MM.1S (cell line): ENCODE results near the gene MRPL17.

ENCODE experiments used
- DNase-seq: peaks from one replicate; pipeline ENCODE4 v3.0.0-alpha.2; 2015
- H2AFZ ChIP-seq: fragments of 300-600 bp; sonication (generic); 2 replicates; pipeline ENCODE4 v1.6.0; 2016; ENCODE audit warnings: antibody characterized with exemption, low read length
- H3F3A ChIP-seq: fragments of 300-600 bp; sonication (generic); 2 replicates; pipeline ENCODE4 v1.6.1; 2016; ENCODE audit warnings: mild to moderate bottlenecking, antibody characterized with exemption, low read length, moderate library complexity, mixed read lengths; ENCODE audit not compliant: insufficient read depth
- H3K27ac ChIP-seq: fragments of 300-600 bp; sonication (generic); 2 replicates; pipeline ENCODE4 v1.5.1; 2016; ENCODE audit warnings: mild to moderate bottlenecking, low read length
- H3K27me3 ChIP-seq: fragments of 300-600 bp; sonication (generic); replicated peaks from 2 replicates; pipeline ENCODE4 v1.6.0; 2016; ENCODE audit warnings: low read length; ENCODE audit not compliant: insufficient read depth
- H3K36me3 ChIP-seq: fragments of 300-600 bp; sonication (generic); replicated peaks from 2 replicates; pipeline ENCODE4 v1.6.1; 2016; ENCODE audit warnings: mild to moderate bottlenecking, low read length, mixed read lengths; ENCODE audit not compliant: insufficient read depth
- H3K4me1 ChIP-seq: fragments of 300-600 bp; sonication (generic); 2 replicates; pipeline ENCODE4 v1.6.1; 2016; ENCODE audit warnings: low read length, mixed read lengths
- H3K4me2 ChIP-seq: fragments of 300-600 bp; sonication (generic); 2 replicates; pipeline ENCODE4 v1.6.0; 2016; ENCODE audit warnings: low read depth, low read length
- H3K4me3 ChIP-seq: fragments of 300-600 bp; sonication (generic); 2 replicates; pipeline ENCODE4 v1.5.1; 2016; ENCODE audit warnings: low read length, mixed read lengths
- H3K79me2 ChIP-seq: fragments of 300-600 bp; sonication (generic); 2 replicates; pipeline ENCODE4 v1.6.1; 2016; ENCODE audit warnings: mixed run types, low read length, mixed read lengths
- H3K9ac ChIP-seq: fragments of 300-600 bp; sonication (generic); 2 replicates; pipeline ENCODE4 v1.6.1; 2016; ENCODE audit warnings: low read length, mixed read lengths
- H3K9me2 ChIP-seq: fragments of 300-600 bp; sonication (generic); replicated peaks from 2 replicates; pipeline ENCODE4 v1.6.1; 2016; ENCODE audit warnings: mild to moderate bottlenecking, low read length, mixed read lengths; ENCODE audit not compliant: insufficient read depth
- H3K9me3 ChIP-seq: fragments of 300-600 bp; sonication (generic); replicated peaks from 2 replicates; pipeline ENCODE4 v1.6.1; 2016; ENCODE audit warnings: mild to moderate bottlenecking, low read length, mixed read lengths; ENCODE audit not compliant: insufficient read depth
- H4K20me1 ChIP-seq: fragments of 300-600 bp; sonication (generic); 2 replicates; pipeline ENCODE4 v1.6.1; 2016; ENCODE audit warnings: mild to moderate bottlenecking, low read length, moderate library complexity, mixed read lengths; ENCODE audit not compliant: insufficient read depth
- EZH2 ChIP-seq: fragments of 300-600 bp; sonication (generic); optimal IDR thresholded peaks from 2 replicates; pipeline ENCODE3; 2017; ENCODE audit warnings: low read depth, mild to moderate bottlenecking, antibody characterized with exemption, low read length, mixed read lengths
- EZH2phosphoT487 ChIP-seq: fragments of 300-600 bp; sonication (generic); IDR thresholded peaks from 2 replicates; pipeline ENCODE4 v1.6.1; 2018; ENCODE audit warnings: antibody characterized with exemption, low read length
- TF ChIP-seq, protein P1 (sequence below): fragments of 300-600 bp; sonication (generic); IDR thresholded peaks from 2 replicates; pipeline ENCODE4 v1.5.1; 2016; ENCODE audit warnings: antibody characterized with exemption, low read length, mixed read lengths

Gene MRPL17

DNA sequence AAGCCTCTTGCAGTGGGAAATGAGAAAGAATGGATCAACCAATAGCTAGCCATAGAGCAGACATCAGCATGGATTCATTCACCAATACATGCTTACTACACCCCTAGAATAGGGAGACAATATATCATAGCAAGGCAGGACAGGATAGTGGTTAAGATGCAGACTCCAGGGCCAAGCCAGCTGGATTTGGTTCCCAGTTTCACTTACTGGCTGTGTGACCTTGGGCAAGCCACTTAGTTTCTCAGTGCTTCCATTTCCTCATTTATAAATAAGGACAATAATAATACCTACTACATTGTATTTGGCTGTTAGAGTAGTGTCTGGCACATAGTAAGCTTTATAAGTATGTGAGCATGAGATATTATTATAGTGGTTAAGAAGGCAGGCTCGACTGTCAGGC, 34.6 kb downstream of the MRPL17 start:
- TF ChIP-seq, protein P1, sequence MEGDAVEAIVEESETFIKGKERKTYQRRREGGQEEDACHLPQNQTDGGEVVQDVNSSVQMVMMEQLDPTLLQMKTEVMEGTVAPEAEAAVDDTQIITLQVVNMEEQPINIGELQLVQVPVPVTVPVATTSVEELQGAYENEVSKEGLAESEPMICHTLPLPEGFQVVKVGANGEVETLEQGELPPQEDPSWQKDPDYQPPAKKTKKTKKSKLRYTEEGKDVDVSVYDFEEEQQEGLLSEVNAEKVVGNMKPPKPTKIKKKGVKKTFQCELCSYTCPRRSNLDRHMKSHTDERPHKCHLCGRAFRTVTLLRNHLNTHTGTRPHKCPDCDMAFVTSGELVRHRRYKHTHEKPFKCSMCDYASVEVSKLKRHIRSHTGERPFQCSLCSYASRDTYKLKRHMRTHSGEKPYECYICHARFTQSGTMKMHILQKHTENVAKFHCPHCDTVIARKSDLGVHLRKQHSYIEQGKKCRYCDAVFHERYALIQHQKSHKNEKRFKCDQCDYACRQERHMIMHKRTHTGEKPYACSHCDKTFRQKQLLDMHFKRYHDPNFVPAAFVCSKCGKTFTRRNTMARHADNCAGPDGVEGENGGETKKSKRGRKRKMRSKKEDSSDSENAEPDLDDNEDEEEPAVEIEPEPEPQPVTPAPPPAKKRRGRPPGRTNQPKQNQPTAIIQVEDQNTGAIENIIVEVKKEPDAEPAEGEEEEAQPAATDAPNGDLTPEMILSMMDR, result no peak
- Histone ChIP-seq H4K20me1 (no peaks in the 10 kb centered on the region), H3K4me2 (no peak overlapping the region), H3K4me3 (no peak overlapping the region), H3K9me2 (no peaks in the 10 kb centered on the region), H3K36me3 (no peaks in the 10 kb centered on the region), H3K4me1 (no peaks in the 10 kb centered on the region), H3F3A (no peaks in the 10 kb centered on the region), H3K27me3 (peaks cover 25% of the 10 kb centered on the region; the same call in 1 of the 2 replicates), H3K9me3 (no peaks in the 10 kb centered on the region), H3K27ac (no peak overlapping the region), H3K9ac (no peak overlapping the region), H2AFZ (no peak overlapping the region), H3K79me2 (no peaks in the 10 kb centered on the region)
- no peak for DNase-seq

DNA sequence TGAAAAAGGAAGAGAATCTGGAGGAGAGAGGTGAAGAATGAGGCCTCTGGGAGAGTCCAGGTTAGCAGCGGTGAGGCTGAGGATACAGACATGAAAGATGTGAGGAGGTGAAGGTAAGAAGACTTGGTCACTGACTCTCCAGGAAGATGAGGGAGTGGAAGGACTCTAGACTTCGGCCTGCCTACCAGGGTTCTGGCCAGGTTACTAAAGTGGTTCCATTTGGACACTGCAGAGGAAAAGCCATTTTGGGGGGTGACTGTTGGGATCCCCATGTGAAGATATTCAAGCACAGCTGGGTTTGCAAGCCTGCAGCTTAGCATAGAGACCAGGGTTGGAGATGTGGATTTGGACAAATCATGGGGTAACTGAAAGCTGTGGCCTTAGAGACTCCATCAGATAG, 35.3 kb downstream of the MRPL17 start:
- no peak overlapping the region for H3K4me3 ChIP-seq
- no peak for DNase-seq
- peaks cover 18% of the 10 kb centered on the region; the same call in 1 of the 2 replicates for H3K27me3 ChIP-seq
- no peak overlapping the region for H3K27ac ChIP-seq
- H3F3A ChIP-seq, result no peaks in the 10 kb centered on the region
- no peaks in the 10 kb centered on the region for H3K79me2 ChIP-seq
- H3K9me3 ChIP-seq, result no peaks in the 10 kb centered on the region
- H3K9me2 ChIP-seq, result no peaks in the 10 kb centered on the region
- H4K20me1 ChIP-seq, result no peaks in the 10 kb centered on the region
- TF ChIP-seq, protein P1, result no peak
- TF ChIP-seq EZH2phosphoT487, result no peak
- no peak for TF ChIP-seq EZH2
- no peak overlapping the region for H3K4me2 ChIP-seq
- H3K36me3 ChIP-seq, result no peaks in the 10 kb centered on the region
- no peak overlapping the region for H2AFZ ChIP-seq
- no peaks in the 10 kb centered on the region for H3K4me1 ChIP-seq
- H3K9ac ChIP-seq, result no peak overlapping the region

DNA sequence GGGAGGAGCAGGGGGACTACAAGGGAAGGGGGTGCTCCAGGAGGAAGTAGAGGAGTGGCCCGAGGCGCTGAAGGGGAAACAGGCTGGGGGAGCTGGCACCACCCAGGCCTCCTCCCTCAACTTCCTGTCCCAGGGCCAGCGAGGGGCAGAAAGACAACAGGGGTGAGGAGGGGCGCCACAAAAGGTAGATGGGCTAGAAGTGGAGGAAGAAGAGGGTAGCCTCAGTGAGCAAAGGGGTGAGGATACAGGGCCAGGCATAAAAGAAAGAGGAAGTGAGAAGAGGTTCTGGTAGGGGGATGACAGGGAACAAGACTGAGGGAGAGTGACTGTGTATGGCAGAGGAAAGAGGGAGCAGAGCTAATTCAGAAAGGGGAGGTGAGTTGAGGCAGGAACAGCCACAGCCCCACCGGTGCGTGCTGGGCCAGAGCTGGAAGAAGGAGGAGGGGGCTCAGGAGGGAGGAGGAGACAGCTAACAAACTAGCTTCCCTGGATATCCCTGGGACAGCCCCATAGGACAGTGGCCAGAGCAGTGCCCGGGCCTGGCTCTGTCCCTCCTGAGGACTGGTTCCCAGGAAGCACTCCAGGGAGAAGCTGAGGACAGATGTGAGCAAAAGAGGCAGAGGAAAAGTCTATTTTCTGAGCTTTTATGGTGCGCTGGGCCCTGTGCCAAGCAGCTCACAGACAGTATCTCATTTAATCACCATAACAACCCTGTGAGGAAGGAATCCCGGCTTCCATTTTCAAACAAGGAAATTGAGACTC, 36.0 kb downstream of the MRPL17 start:
- no peak overlapping the region for H3K9ac ChIP-seq
- TF ChIP-seq EZH2phosphoT487 (no peak), EZH2 (no peak)
- TF ChIP-seq, protein P1, result no peak
- H3K36me3 ChIP-seq, result no peaks in the 10 kb centered on the region
- no peak overlapping the region for H3K4me2 ChIP-seq
- peaks cover 16% of the 10 kb centered on the region; the same call in 1 of the 2 replicates for H3K27me3 ChIP-seq
- no peak overlapping the region for H3K4me3 ChIP-seq
- H3K9me2 ChIP-seq, result no peaks in the 10 kb centered on the region
- H3K4me1 ChIP-seq, result no peaks in the 10 kb centered on the region
- no peak for DNase-seq
- no peaks in the 10 kb centered on the region for H3F3A ChIP-seq
- no peaks in the 10 kb centered on the region for H4K20me1 ChIP-seq
- no peaks in the 10 kb centered on the region for H3K9me3 ChIP-seq
- H3K79me2 ChIP-seq, result no peaks in the 10 kb centered on the region
- H2AFZ ChIP-seq, result no peak overlapping the region
- no peak overlapping the region for H3K27ac ChIP-seq
